Activated T-helper 1 cell treated with Interleukin-2 at 50 U/mL for 16 hours (primary cell): ENCODE measurements around the gene FAM89A.
"Not testable (repeated sequence)": the region's sequence is repeated elsewhere in the genome, so short reads cannot be mapped to it uniquely, and the experiment has no call there.

Experiments
- DNase-seq: peaks from one replicate; pipeline ENCODE4 v3.0.0-alpha.2; 2020; ENCODE audit warnings: low read depth

Gene FAM89A

GRCh38 chr1:230987448-230987847 lies 52.6 kb downstream of the FAM89A start:
- DNase-seq = no peak

- DNase-seq = no peak
Measured at GRCh38 chr1:230986976-230987375, 53.1 kb downstream of the FAM89A start.

GRCh38 chr1:230985711-230986110 lies 54.3 kb downstream of the FAM89A start:
- no peak for DNase-seq

GRCh38 chr1:230984622-230985515 lies 55.2 kb downstream of the FAM89A start:
- DNase-seq = not testable (repeated sequence)

- no peak for DNase-seq
Measured at GRCh38 chr1:230983811-230984210, 56.2 kb downstream of the FAM89A start.

- DNase-seq = no peak
Measured at GRCh38 chr1:230982696-230983095, 57.4 kb downstream of the FAM89A start.

GRCh38 chr1:230979952-230980351 lies 60.1 kb downstream of the FAM89A start:
- no peak for DNase-seq

- DNase-seq = no peak
Measured at GRCh38 chr1:230979389-230979716, 60.7 kb downstream of the FAM89A start.

- peak; percentile 94 for DNase-seq
Measured at GRCh38 chr1:230978491-230979388, 61.3 kb downstream of the FAM89A start, which contains the start of the genes ARV1 and TTC13. Gene ARV1 (plus strand): TSS chr1:230979094. CDS start chr1:230979106, 12 bp downstream. Gene TTC13 (minus strand): TSS chr1:230978861. CDS start chr1:230978830, 31 bp downstream.

GRCh38 chr1:230977761-230978490 lies 62.1 kb downstream of the FAM89A start:
- DNase-seq = peak; percentile 13

- DNase-seq = peak; percentile 6
Measured at GRCh38 chr1:230976825-230977747, 63.0 kb downstream of the FAM89A start.

- no peak for DNase-seq
Measured at GRCh38 chr1:230976360-230976759, 63.7 kb downstream of the FAM89A start.

GRCh38 chr1:230975636-230976035 lies 64.4 kb downstream of the FAM89A start:
- DNase-seq = no peak

- peak; percentile 44 for DNase-seq
Measured at GRCh38 chr1:230972855-230973271, 67.2 kb downstream of the FAM89A start.

- no peak for DNase-seq
Measured at GRCh38 chr1:230971771-230972170, 68.3 kb downstream of the FAM89A start.

- DNase-seq = no peak
Measured at GRCh38 chr1:230970432-230970831, 69.6 kb downstream of the FAM89A start.
